GM23248 (cell line): ENCODE measurements around the gene PTRH2.

ENCODE experiments used
- EZH2 ChIP-seq: fragments of 200-600 bp; sonication (generic); IDR thresholded peaks from 2 replicates; pipeline ENCODE4 v1.6.1; 2018; ENCODE audit warnings: antibody characterized with exemption, mild to moderate bottlenecking; ENCODE audit not compliant: insufficient read depth, poor library complexity, severe bottlenecking
- EZH2phosphoT487 ChIP-seq: fragments of 200-600 bp; sonication (generic); IDR thresholded peaks from 2 replicates; pipeline ENCODE4 v1.6.1; 2018; ENCODE audit warnings: antibody characterized with exemption, moderate library complexity, mild to moderate bottlenecking, low read depth; ENCODE audit not compliant: insufficient read depth

- no peak for TF ChIP-seq EZH2
- TF ChIP-seq EZH2phosphoT487 = no peak
These were observed 28.3 kb downstream of the PTRH2 start for GRCh38 chr17:59678918-59679317.
